GM12801 (cell line): ENCODE data around the gene MACROD2.

Experiments
- CTCF ChIP-seq: IDR thresholded peaks from one replicate; pipeline ENCODE4 v1.5.1; 2011; ENCODE audit warnings: control low read depth; ENCODE audit not compliant: insufficient read length; ENCODE audit errors: extremely low read depth

The MACROD2 gene

GRCh38 chr20:15162079-15162647 lies 1166.8 kb downstream of the MACROD2 start:
- no peak for TF ChIP-seq CTCF

GRCh38 chr20:15163632-15164031 lies 1168.3 kb downstream of the MACROD2 start:
- no peak for TF ChIP-seq CTCF

GRCh38 chr20:15164726-15165125 lies 1169.4 kb downstream of the MACROD2 start:
- no peak for TF ChIP-seq CTCF

- TF ChIP-seq CTCF: no peak
These were observed 1171.4 kb downstream of the MACROD2 start for GRCh38 chr20:15166744-15167143.

- no peak for TF ChIP-seq CTCF
These were observed 1175.7 kb downstream of the MACROD2 start for GRCh38 chr20:15171016-15171415.

- no peak for TF ChIP-seq CTCF
These were observed 1181.6 kb downstream of the MACROD2 start for GRCh38 chr20:15176929-15177328.

- no peak for TF ChIP-seq CTCF
These were observed 1183.3 kb downstream of the MACROD2 start for GRCh38 chr20:15178581-15178980.
